SK-N-SH (cell line): ENCODE results near the gene USP9Y. TPM values are rescaled to one million over a fixed set of nuclear protein-coding genes. Genes with fewer than 3 reads are reported as not detected.

ENCODE experiments used
- CTCF ChIA-PET: fragments of 300-600, 350-600 bp; formaldehyde crosslinking; extraction: SDS; loops from one replicate; lab custom pipeline; 2021; lab: Yijun Ruan, JAX
- POLR2A ChIA-PET: fragments of 350-600 bp; sonication (Branson Sonifier 250); formaldehyde crosslinking; extraction: SDS; loops from one replicate; lab custom pipeline; 2020; ENCODE audit warnings: antibody characterized with exemption, inconsistent platforms; lab: Yijun Ruan, JAX
- DNase-seq: peaks from one replicate; pipeline ENCODE4 v3.0.0; 2012
- H2AFZ ChIP-seq: fragments of 200-600 bp; sonication (generic); 2 replicates; pipeline ENCODE4 v1.8.1; 2016; ENCODE audit warnings: antibody characterized with exemption, mild to moderate bottlenecking, low read depth
- H3F3A ChIP-seq: fragments of 200-600 bp; sonication (generic); replicated peaks from 2 replicates; pipeline ENCODE3; 2016; ENCODE audit warnings: antibody characterized with exemption, mild to moderate bottlenecking; ENCODE audit not compliant: insufficient read depth
- H3K27ac ChIP-seq, 2 experiments: fragments of 200-500 bp in 1 of 2; fragments of 200-600 bp in 1 of 2; sonication (Bioruptor generic) in 1 of 2; sonication (generic), shearing (Covaris generic) in 1 of 2; 2 replicates each; pipeline versions ENCODE4 v1.5.1 to v1.6.1; 2014 to 2016; ENCODE audit warnings: low read depth in 2 of 2, inconsistent platforms in 1 of 2, low read length in 1 of 2, mild to moderate bottlenecking in 1 of 2, mixed read lengths in 1 of 2
- H3K27me3 ChIP-seq: fragments of 200-600 bp; sonication (generic), shearing (Covaris generic); 2 replicates; pipeline ENCODE4 v1.6.1; 2016; ENCODE audit warnings: mixed run types; ENCODE audit not compliant: insufficient read depth
- H3K36me3 ChIP-seq, 2 experiments: fragments of 200-500 bp in 1 of 2; fragments of 200-600 bp in 1 of 2; sonication (Bioruptor generic) in 1 of 2; sonication (generic) in 1 of 2; replicated peaks in 1 of 2; 2 replicates each; pipeline versions ENCODE3 to v1.5.1; 2014 to 2016; ENCODE audit warnings: low read length in 1 of 2, mild to moderate bottlenecking in 1 of 2; ENCODE audit not compliant: insufficient read depth in 2 of 2, control insufficient read depth in 1 of 2
- H3K4me1 ChIP-seq, 2 experiments: fragments of 200-500 bp in 1 of 2; fragments of 200-600 bp in 1 of 2; sonication (Bioruptor generic) in 1 of 2; sonication (generic), shearing (Covaris generic) in 1 of 2; 2 replicates each; pipeline versions ENCODE4 v1.5.1 to v1.6.1; 2014 to 2016; ENCODE audit warnings: low read depth in 1 of 2, low read length in 1 of 2, mixed run types in 1 of 2; ENCODE audit not compliant: insufficient read depth in 2 of 2, control insufficient read depth in 1 of 2
- H3K4me2 ChIP-seq: fragments of 200-600 bp; sonication (generic), shearing (Covaris generic); 2 replicates; pipeline ENCODE4 v1.6.1; 2017; ENCODE audit warnings: mixed run types
- H3K4me3 ChIP-seq, 2 experiments: fragments of 200-500 bp in 1 of 2; fragments of 200-600 bp in 1 of 2; sonication (Bioruptor generic) in 1 of 2; sonication (generic), shearing (Covaris generic) in 1 of 2; 2 replicates each; pipeline versions ENCODE4 v1.5.1 to v1.8.1; 2014 to 2016; ENCODE audit warnings: low read depth in 2 of 2, inconsistent platforms in 1 of 2, low read length in 1 of 2, mild to moderate bottlenecking in 1 of 2, mixed read lengths in 1 of 2, moderate library complexity in 1 of 2
- H3K79me2 ChIP-seq: fragments of 200-600 bp; sonication (generic); 2 replicates; pipeline ENCODE4 v1.8.1; 2017; ENCODE audit warnings: mild to moderate bottlenecking; ENCODE audit not compliant: insufficient read depth
- H3K9ac ChIP-seq: fragments of 200-600 bp; sonication (generic); 2 replicates; pipeline ENCODE4 v1.6.1; 2017; ENCODE audit warnings: mixed run types
- H3K9me2 ChIP-seq: fragments of 200-600 bp; sonication (generic); 2 replicates; pipeline ENCODE4 v1.6.1; 2017; ENCODE audit warnings: mixed run types
- H3K9me3 ChIP-seq: fragments of 200-600 bp; sonication (generic); 2 replicates; pipeline ENCODE4 v1.6.1; 2017; ENCODE audit warnings: mixed run types, mild to moderate bottlenecking, moderate library complexity
- H4K20me1 ChIP-seq: fragments of 200-600 bp; sonication (generic); 2 replicates; pipeline ENCODE4 v1.6.1; 2017; ENCODE audit warnings: mild to moderate bottlenecking, mixed run types; ENCODE audit not compliant: insufficient read depth
- CTCF ChIP-seq: fragments of 200-600 bp; sonication (generic); IDR thresholded peaks from 2 replicates; pipeline ENCODE4 v1.6.1; 2017; ENCODE audit warnings: antibody characterized with exemption, mild to moderate bottlenecking, moderate library complexity
- EP300 ChIP-seq, 2 experiments: IDR thresholded peaks; 2 replicates each; pipeline versions ENCODE4 v1.4.0 to v1.6.1; 2012; ENCODE audit warnings: borderline replicate concordance in 1 of 2, low read depth in 1 of 2, low read length in 1 of 2
- EZH2phosphoT487 ChIP-seq: fragments of 200-600 bp; sonication (generic); IDR thresholded peaks from 2 replicates; pipeline ENCODE4 v1.6.1; 2017; ENCODE audit warnings: low read depth, mixed run types, mild to moderate bottlenecking, antibody characterized with exemption, moderate library complexity, borderline replicate concordance
- FOSL2 ChIP-seq: IDR thresholded peaks from 2 replicates; pipeline ENCODE4 v1.4.0; 2012; ENCODE audit warnings: low read depth, mild to moderate bottlenecking, moderate library complexity, borderline replicate concordance
- FOXJ3 ChIP-seq: sonication (generic); formaldehyde crosslinking; IDR thresholded peaks from 2 replicates; pipeline ENCODE4 v1.5.1; 2020; ENCODE audit warnings: mild to moderate bottlenecking, missing genetic modification reagents
- GABPA ChIP-seq: IDR thresholded peaks from 2 replicates; pipeline ENCODE4 v1.4.0; 2012; ENCODE audit warnings: low read depth, mild to moderate bottlenecking
- GATA2 ChIP-seq: sonication (generic); formaldehyde crosslinking; IDR thresholded peaks from 2 replicates; pipeline ENCODE4 v1.5.0; 2020; ENCODE audit warnings: mild to moderate bottlenecking, missing genetic modification reagents
- MEF2A ChIP-seq: IDR thresholded peaks from 2 replicates; pipeline ENCODE4 v1.4.0; 2012; ENCODE audit warnings: low read depth, borderline replicate concordance
- NFIC ChIP-seq: IDR thresholded peaks from 2 replicates; pipeline ENCODE4 v1.4.0; 2012; ENCODE audit warnings: borderline replicate concordance
- NRF1 ChIP-seq: IDR thresholded peaks from 2 replicates; pipeline ENCODE4 v1.6.1; 2012; ENCODE audit warnings: low read depth, mild to moderate bottlenecking, low read length
- POLR2AphosphoS5 ChIP-seq: IDR thresholded peaks from 2 replicates; pipeline ENCODE4 v1.6.1; 2012; ENCODE audit warnings: low read depth, low read length
- RCOR1 ChIP-seq: fragments of 150-350 bp; IDR thresholded peaks from 2 replicates; pipeline ENCODE4 v1.6.1; 2017; ENCODE audit warnings: antibody characterized with exemption, low read length
- RFX5 ChIP-seq: IDR thresholded peaks from 2 replicates; pipeline ENCODE4 v1.6.1; 2012; ENCODE audit warnings: mild to moderate bottlenecking, improper control_type of control experiment, low read length
- TCF12 ChIP-seq: IDR thresholded peaks from 2 replicates; pipeline ENCODE4 v1.4.0; 2012
- TEAD4 ChIP-seq: IDR thresholded peaks from 2 replicates; pipeline ENCODE4 v1.4.0; 2012; ENCODE audit warnings: mild to moderate bottlenecking, borderline replicate concordance; ENCODE audit not compliant: insufficient read depth
- ZBTB33 ChIP-seq: IDR thresholded peaks from 2 replicates; pipeline ENCODE4 v1.4.0; 2012; ENCODE audit warnings: low read depth, borderline replicate concordance
- WGBS: methylation state at CpG from one replicate; pipeline ENCODE4 v1.1.6; 2017; ENCODE audit warnings: low lambda C conversion rate; 5-methylcytosine and 5-hydroxymethylcytosine counted together
- polyA plus RNA-seq, 3 experiments: library from polyadenylated mRNA; depleted of rRNA; stranded (reverse); fragments of >200 nt; gene quantifications; 2 replicates each; pipeline ENCODE4 v1.2.3, GENCODE V29; 2012
- TF ChIP-seq, protein P1 (sequence below): fragments of 150-350 bp; IDR thresholded peaks from 2 replicates; pipeline ENCODE4 v1.6.1; 2016; ENCODE audit warnings: mild to moderate bottlenecking, low read depth, low read length
- TF ChIP-seq, protein P2 (sequence below): IDR thresholded peaks from 2 replicates; pipeline ENCODE4 v1.4.0; 2012; ENCODE audit warnings: low read depth
- TF ChIP-seq, protein P3 (sequence below): fragments of 150-350 bp; IDR thresholded peaks from 2 replicates; pipeline ENCODE4 v1.6.1; 2017; ENCODE audit warnings: antibody characterized with exemption, low read length, low read depth, borderline replicate concordance

Gene USP9Y
- polyA plus RNA-seq, 1 of the 3 experiments (the other 2 are of a cell fraction): not detected

- no peak overlapping the region for H2AFZ ChIP-seq
- H3K79me2 ChIP-seq: no peaks in the 10 kb centered on the region
- no CpG with 5 or more reads among the region's 2 CpGs for WGBS
- no peak for DNase-seq
- H3K4me2 ChIP-seq: no peak overlapping the region
- H3K4me1 ChIP-seq: no peaks in the 10 kb centered on the region
- ChIA-PET CTCF (no interaction called here), POLR2A (no interaction called here)
- TF ChIP-seq, protein P1, sequence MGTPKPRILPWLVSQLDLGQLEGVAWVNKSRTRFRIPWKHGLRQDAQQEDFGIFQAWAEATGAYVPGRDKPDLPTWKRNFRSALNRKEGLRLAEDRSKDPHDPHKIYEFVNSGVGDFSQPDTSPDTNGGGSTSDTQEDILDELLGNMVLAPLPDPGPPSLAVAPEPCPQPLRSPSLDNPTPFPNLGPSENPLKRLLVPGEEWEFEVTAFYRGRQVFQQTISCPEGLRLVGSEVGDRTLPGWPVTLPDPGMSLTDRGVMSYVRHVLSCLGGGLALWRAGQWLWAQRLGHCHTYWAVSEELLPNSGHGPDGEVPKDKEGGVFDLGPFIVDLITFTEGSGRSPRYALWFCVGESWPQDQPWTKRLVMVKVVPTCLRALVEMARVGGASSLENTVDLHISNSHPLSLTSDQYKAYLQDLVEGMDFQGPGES: no peak
- TF ChIP-seq GABPA: no peak
- TF ChIP-seq MEF2A: no peak
- no peak for TF ChIP-seq TEAD4
- no peak for TF ChIP-seq FOSL2
- no peak for TF ChIP-seq GATA2 (CRISPR knock-in tag)
- TF ChIP-seq NRF1: no peak
- no peak for TF ChIP-seq NFIC
- TF ChIP-seq, protein P2, sequence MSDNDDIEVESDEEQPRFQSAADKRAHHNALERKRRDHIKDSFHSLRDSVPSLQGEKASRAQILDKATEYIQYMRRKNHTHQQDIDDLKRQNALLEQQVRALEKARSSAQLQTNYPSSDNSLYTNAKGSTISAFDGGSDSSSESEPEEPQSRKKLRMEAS: no peak
- TF ChIP-seq EZH2phosphoT487: no peak
- no peak for TF ChIP-seq TCF12
- no peak for TF ChIP-seq FOXJ3 (CRISPR knock-in tag)
- TF ChIP-seq EP300 (IDR thresholded peaks at IDR 0.05; ENCODE audit: borderline replicate concordance in 1 of 2, low read depth in 1 of 2, low read length in 1 of 2): no peak
- TF ChIP-seq, protein P3, sequence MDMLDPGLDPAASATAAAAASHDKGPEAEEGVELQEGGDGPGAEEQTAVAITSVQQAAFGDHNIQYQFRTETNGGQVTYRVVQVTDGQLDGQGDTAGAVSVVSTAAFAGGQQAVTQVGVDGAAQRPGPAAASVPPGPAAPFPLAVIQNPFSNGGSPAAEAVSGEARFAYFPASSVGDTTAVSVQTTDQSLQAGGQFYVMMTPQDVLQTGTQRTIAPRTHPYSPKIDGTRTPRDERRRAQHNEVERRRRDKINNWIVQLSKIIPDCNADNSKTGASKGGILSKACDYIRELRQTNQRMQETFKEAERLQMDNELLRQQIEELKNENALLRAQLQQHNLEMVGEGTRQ: no peak
- TF ChIP-seq RFX5: no peak
- H3K36me3 ChIP-seq: no peaks in the 10 kb centered on the region
- no peaks in the 10 kb centered on the region for H3F3A ChIP-seq
- H3K27me3 ChIP-seq: no peaks in the 10 kb centered on the region
- no peaks in the 10 kb centered on the region for H3K9me2 ChIP-seq
- H3K9ac ChIP-seq: no peak overlapping the region
- H4K20me1 ChIP-seq: no peaks in the 10 kb centered on the region
- H3K27ac ChIP-seq: no peak overlapping the region
- H3K4me3 ChIP-seq: no peak overlapping the region
- H3K9me3 ChIP-seq: no peaks in the 10 kb centered on the region
These were observed 19.5 kb upstream of the USP9Y start for GRCh38 chrY:12681535-12681934.

- DNase-seq: no peak
- CTCF ChIA-PET: no interaction called here
- H3K36me3 ChIP-seq: no peaks in the 10 kb centered on the region
- TF ChIP-seq ZBTB33 (no peak), RFX5 (no peak), CTCF (no peak), GATA2 (CRISPR knock-in tag) (no peak), FOSL2 (no peak), POLR2AphosphoS5 (no peak), EP300 (IDR thresholded peaks at IDR 0.05; ENCODE audit: borderline replicate concordance in 1 of 2, low read depth in 1 of 2, low read length in 1 of 2) (no peak), RCOR1 (no peak), TCF12 (no peak), NRF1 (no peak), NFIC (no peak)
- TF ChIP-seq, protein P1: no peak
- TF ChIP-seq, protein P2: no peak
These were observed 12.7 kb upstream of the USP9Y start for GRCh38 chrY:12688337-12688736.

More at GRCh38 chrY:12688337-12688736, 12.7 kb upstream of the USP9Y start:
- POLR2A ChIA-PET: no interaction called here
- Histone ChIP-seq H3K9ac (no peak overlapping the region), H3K4me1 (no peaks in the 10 kb centered on the region), H3K27ac (no peak overlapping the region), H3K4me3 (no peak overlapping the region), H3K9me3 (no peaks in the 10 kb centered on the region), H3K4me2 (no peak overlapping the region), H3F3A (no peaks in the 10 kb centered on the region), H3K27me3 (no peaks in the 10 kb centered on the region), H4K20me1 (no peaks in the 10 kb centered on the region), H3K79me2 (no peaks in the 10 kb centered on the region), H2AFZ (no peak overlapping the region), H3K9me2 (no peaks in the 10 kb centered on the region)
- no CpG with 5 or more reads among the region's 2 CpGs for whole genome bisulfite sequencing
